Measurements from ENCODE around the gene GRAP.
"Not testable (repeated sequence)": the region's sequence is repeated elsewhere in the genome, so short reads cannot be mapped to it uniquely, and the experiment has no call there.

Gene GRAP

DNA sequence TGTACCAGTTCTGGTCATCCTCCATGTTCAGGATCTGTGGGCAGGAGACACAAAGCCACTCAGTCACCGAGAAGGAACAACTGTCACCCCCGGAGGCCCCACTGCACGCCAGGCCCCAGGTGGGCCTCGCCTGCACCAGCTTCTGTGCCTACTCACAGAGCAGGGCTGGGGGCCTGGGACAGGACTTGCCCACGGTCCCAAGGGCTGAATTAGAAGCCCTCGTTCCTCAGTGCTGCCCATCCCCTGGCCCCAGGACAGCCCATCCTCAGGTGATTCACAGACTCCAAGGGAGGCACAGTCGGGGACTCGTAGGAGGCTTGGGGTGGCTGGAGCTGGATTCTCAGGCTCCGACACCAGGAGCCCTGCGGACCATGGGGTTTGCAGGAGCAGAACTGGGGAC lies 4.9 kb downstream of the GRAP start:
- not testable (repeated sequence) for DNase-seq

DNA sequence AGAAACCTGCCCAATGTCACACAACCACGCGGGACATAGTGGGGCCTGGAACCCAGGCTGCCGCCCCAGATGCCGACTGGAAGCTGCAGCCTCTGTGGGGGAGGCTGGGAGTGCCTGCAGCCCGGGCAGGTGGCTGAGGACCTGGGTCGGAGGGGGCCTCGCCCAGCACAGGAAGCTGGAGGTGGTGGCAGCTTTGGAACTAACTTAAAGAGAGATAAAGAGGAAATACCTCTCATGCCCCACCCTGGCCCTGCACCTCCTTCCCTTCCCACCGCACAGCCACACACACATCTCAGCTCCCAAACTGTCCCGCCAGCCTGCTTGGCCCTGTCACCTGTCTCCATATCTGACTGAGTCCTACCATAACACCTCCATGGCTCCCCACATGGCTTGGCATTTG lies 6.4 kb downstream of the GRAP start:
- DNase-seq = not testable (repeated sequence)

DNA sequence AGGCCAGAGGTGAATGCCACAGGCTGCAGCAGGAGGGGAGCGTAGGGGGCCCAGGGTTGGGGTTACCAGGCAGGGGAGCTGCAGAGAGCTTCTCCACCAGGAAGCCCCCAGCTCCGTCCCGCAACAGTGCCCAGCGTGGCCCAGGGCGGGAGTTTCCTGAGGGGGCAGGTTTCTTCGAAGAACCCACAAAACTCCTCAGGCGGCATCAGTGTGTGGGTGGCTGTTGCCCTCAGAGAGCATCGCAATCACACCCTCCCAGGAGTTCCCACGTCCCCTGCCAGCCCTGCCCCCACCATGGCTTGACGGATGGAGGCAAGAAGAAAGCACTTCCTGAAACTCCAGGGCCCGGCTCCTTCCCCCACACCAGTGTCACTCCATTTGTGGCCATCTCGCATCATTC lies 8.0 kb downstream of the GRAP start:
- DNase-seq = not testable (repeated sequence)

DNA sequence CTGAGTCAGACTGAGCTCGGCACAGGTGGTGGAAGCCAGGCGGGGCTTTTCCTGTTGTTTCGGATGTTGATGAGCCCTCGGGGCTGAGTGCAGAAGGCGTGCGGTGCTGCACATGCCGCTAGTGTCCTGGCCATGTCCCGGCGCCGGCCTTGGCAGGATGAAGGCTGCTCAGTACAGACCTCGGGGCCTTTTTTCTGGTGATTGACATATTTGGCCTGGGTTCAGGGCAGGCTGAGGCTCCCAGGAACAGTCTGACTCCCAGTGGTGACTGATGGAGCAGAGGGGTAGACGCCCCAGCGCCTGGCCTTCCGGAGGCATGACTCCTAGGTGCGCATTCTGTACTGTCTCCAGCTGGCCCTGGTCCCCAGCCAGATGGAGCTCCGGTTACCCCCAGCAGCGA lies 8.8 kb downstream of the GRAP start:
- DNase-seq = not testable (repeated sequence)

DNA sequence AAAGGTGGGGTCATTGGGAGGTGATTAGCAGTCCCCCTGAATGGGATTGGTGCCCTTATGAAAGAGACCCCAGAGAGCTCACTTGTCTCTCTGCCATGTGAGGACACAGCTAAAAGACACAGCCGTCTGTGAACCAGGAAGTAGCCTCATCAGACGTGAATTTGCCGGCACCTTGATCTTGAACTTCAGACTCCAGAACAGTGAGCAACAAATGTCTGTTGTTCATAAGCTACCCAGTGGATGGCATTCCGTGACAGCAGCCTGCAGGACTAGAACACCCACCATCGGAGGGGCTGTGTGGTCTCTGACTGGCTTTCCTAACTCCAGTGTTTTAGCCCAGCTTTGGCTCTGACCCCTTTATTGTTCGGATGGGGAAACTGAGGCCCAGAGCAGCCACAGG lies 9.2 kb downstream of the GRAP start:
- not testable (repeated sequence) for DNase-seq

DNA sequence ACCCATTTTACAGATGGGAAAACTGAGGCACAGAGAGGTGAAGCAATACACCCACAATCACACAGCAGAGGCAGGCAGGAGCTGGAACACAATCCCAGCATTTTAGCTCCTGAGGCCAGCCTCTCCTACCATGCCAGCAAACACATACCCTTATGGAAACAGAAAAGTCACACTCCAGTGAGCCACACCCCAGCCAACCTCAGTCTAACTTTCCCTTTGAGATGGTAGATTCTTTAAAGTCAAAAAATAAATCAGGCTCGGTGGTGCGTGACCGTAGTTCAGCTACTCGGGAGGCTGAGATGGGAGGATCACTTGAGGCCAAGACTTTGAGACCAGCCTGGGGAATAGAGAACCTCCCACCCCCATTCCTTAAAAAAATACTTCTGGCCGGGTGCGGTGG lies 10.6 kb downstream of the GRAP start:
- DNase-seq = not testable (repeated sequence)

DNA sequence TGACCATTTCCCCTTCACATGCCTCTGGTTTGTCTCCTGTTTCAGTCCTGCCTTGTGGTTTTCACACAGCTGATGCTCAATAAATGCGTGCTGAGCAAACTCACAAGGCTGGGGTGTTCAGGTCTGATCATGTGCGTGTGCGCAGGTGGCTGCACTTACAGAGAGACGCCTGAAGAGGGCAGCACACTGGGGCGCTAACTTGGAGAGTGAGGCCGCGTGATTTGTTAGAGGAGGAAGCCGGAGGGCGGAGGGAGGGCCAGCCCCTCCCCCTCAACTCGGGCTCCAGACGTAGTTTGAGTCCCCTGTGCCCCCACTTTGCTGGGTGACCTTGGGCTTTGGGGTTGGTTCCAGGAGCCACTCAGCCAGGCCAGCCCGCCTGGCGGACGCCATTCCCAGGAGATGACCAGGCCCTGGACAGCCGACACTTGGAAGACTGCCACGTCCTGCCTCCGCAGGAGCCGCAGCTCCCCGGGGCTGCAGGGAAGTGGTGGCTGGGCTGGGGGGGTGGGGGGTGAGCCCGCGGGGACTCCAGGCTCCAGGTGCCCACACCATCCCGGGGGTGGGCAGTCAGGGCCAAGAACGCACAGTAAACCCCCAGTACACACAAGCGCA lies 14.3 kb downstream of the GRAP start:
- not testable (repeated sequence) for DNase-seq

DNA sequence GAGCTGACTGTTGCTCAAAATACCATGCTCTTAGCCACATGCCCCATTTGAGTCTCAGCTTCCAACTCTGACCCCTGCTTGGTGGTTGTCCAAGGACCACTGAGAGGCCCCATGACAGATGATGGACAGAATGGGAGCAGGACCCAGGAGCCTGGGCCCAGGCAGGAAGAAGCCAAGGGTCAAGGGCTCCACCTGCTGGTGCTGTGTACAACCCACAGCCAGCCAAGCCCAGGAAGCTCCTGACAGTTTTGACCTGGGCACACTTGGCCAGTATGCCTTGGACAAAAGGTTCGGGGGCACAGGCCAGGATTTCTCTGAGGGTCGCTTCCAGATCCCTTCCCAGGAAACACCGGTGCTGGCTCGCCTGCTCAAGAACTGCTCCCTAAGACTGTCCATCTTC lies 15.0 kb downstream of the GRAP start:
- not testable (repeated sequence) for DNase-seq

DNA sequence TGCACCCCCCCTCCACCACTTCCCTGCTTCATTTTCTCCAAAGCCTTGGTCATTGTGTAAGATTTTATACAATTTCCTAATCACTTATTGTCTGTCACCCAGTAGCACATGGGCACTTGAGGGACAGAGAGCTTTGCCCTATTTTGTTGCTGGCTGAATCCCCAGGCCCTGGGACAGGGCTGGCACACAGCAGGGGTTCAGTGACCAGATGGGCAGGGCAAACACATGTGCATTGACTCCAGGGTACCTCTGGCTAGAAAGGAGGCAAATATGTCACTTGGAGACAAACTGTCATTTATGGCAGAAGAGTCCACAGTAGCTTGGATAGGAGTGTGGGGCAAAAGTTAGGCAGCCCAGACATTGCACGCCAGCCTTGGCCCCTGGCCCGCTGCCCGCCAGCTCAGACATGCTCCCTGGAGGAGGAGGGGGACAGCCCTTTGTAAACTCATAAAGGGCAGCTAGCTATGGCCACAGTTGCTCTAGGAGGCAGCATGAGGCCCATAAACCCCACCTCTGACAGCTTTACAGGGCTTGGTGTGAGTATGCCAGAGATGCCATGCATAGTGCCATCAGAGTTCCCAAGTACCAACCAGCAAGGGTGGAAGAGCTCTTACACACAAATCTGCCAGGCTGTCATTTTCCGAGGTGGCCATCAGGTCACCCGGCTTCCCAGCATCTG lies 15.8 kb downstream of the GRAP start:
- DNase-seq = not testable (repeated sequence)

DNA sequence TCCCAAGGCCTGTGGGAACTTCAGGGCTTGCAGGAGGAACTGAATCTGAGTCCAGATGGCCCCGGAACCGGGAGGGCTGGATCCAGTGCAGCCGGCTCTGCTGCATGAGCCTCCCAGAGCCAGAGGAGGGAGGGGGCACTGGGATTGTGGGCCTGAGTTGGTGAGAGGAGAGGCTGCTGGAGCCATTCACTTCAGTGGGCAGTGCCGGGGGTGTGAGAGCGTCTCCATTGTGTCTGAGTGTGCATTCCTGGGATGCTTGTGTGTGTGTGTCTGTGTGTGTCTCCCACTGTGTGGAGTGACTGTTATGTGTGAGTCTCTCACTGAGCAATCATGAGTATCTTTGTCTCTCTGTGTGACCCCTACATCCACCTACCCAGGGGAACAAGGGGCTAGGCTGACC lies 17.0 kb downstream of the GRAP start:
- not testable (repeated sequence) for DNase-seq

DNA sequence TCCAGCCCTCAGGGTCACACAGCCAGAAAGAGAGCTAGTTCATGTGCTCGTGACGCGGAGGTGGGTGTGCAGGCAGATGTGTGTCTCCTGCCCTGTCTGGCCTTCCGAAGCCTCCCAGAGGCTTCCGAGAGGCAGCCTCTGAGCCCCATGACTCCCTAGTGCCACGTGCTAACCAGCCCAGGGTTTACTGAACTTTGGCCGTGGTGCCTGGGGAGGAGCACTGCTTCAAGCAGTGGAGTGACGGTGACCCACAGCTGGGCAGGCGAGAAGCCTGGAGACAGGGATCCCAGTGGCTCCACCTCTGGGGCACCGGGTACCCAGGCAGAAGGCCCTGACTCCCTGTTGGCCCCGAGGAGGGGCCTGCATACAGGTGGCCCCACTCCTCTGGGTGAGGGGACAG lies 18.1 kb downstream of the GRAP start:
- DNase-seq = not testable (repeated sequence)

DNA sequence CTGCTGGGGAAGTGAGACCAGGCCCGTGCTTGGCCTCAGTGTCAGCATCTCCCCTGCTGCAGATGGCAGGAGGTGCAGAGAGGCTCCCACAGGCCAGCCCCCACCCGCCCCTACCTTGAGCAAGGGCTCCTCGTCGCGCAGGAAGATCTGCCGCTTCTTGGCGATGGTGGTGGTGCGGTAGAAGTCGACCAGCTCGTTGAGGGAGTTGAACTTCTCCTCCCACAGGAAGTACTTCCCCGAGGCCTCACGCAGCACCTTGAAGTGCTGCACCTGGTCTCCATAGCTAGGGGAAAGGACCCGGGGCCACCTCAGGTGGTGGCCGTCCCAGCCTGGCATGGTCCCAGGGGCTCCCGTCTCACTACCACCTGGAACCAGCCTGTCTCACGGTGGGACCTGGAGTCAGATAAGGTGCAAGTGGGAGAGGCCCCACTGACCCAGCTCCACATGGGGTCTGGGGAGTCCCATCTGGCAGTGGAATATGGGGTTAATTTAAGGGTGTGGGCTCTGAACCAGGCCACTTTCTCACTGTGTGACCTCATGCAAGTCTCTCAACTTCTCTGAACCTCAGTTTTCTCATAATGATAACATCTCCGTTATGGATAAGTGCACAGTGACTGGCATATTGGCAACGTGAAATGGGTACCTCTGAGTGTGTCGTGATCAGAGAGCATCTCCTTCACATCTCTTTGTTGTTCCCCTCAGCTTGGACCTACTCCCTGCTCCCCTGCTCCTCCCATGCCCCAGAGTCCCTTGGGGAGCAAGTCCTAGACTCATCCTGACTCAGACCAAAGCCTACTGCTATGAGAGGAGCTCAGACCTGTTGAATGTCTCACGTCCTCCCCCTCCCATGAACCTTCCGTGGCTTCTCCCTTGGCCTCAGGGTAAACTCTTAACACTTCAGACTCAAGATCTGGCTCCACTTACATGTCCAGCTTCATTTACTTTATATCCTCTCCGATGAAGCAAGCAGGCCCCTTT lies 22.4 kb downstream of the GRAP start:
- no peak for DNase-seq

DNA sequence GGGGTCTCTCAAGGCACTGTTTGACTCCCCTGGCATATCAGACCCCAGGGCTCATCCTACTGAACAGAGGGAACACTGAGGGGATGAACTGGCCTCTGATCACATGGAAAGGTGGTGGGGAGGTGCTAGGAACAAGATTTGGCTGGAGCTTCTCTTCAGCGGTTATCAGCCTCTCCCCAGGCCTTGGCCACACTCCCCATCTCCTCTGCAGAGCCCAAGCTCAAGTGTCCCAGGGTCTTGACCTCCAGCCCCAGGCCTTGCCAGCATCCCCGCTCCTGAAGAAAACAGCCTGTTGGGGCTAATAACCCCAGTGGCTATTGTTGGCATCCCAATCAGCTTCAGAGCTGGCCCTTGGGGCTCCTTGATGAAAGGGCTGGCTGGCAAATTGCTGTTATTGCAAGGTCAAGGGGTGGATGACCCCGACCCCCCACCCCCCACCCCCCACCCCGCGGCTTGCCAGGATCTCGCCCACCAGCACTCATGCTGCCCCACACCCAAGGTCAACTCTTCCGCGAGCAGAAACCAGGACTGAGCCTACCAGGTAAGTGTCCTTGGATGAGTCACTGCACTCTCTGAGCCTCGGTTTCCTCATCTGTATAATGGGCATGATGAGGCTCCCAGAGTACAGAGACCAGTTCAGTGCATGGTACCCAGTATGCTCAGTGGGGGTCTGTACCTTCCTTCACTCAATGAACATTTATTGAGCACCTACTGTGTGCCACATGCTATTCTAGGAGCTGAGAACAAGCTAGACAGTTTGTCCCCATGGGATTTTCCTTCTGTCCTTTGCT lies 23.4 kb downstream of the GRAP start:
- no peak for DNase-seq

DNA sequence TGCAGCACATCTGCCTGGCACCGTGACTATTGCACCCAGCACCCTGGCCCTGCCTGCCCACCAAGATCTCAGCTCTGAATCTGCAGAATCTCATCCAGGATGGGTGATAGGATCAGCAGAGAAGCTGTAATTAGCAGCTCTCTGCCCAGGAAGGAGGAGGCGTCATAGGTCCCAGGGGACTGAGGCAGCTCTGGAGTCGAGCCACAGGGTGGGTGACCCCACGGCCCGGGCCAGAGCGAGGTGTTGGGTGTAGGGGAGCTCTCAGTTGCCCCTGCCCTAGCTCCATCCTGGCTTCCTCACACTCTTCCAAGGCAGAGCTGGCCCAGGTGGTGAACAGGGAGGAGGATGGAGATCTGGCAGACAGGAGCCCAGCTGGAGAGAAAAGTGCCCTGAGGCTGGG lies 24.0 kb downstream of the GRAP start:
- DNase-seq = no peak

DNA sequence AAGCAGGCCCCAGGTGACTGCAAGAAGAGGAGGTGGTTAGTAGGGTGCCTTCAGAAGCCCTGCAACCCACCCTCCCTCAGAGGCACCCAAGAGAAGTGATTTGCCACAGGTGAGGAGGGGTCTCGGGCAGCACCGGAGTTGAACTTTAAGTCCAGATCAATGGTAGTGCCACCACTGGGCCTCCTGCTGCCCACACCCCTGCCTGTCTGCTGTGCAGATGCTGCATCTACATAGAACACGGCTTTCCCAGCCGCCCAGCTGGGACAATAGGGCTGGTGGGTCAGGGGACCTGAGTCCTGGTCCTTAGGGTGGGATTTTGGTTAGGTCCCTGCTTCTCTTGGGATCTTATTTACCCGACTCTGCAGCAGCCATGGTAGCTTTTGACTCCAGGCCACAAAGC lies 24.6 kb downstream of the GRAP start:
- DNase-seq = no peak

DNA sequence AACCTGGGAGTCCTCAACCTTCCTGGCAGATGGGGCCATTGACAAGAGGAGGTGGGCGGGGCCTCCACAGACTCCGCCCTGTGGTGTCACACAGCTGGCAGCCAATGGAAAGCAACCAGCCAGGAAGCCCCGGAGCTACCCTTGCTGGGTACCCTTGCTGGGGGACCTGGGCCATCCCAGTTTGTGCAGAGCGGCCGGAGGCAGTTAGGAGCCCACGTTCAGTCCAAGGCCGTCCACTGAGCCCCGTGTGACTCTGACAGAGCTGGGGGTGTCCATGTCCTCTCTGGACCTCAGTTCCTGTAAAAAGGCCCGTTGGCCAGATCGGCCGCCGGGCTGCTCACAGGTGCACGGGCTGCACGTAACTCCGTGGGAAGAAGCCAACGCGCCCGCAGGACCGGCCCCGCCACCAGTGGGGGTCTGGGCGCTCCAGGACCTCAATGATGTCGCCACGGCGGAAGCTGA lies 25.1 kb downstream of the GRAP start:
- DNase-seq = no peak

DNA sequence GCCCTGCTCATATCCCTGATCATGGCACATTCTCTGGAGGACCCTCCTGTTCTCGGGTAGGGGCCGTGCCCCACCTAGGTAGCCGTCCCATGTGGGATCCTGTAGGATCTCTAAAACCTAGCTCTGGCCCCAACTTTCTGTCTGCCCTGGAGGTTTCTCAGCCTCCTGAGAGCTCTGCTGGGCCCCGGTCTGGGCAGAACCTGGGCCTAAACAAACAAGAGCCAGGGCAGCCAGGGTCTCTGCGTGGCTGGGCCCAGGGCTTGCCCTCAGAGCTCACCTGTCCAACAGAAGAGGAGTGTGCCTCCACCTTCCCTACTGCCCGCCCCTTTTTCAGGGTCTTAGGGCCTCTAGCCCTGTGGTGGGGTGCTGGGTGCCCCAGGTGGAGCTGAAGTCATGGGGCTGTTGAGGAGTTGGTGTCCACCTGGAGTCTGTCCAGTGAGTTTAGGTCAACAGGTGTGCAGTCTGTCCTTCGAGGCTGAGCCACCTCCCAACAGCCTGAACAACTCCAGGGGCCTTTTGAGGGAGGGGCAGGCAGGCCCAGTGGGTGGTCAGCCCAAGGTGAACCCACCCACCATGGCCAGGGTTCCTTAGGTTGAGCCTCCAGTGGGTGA lies 25.6 kb downstream of the GRAP start:
- not testable (repeated sequence) for DNase-seq

DNA sequence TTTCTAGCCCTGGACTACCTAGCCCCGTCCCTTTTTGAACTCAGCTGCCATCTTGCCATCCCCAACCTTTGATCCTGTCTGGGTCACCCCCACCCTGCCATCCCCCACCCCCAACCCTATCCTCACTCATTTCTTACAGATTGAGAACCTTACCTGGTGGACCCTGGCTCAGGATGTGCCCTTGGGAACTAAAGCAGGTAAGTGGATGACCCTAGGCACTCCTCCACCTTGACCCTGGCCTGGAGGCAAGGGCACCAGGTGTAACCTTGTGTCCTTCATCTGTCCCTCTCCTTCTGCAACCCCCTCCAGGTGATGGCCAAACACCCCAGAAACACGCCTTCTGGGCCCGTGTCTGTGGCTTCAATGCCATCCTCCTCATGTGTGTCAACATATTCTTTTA lies 26.7 kb downstream of the GRAP start:
- DNase-seq = no peak

DNA sequence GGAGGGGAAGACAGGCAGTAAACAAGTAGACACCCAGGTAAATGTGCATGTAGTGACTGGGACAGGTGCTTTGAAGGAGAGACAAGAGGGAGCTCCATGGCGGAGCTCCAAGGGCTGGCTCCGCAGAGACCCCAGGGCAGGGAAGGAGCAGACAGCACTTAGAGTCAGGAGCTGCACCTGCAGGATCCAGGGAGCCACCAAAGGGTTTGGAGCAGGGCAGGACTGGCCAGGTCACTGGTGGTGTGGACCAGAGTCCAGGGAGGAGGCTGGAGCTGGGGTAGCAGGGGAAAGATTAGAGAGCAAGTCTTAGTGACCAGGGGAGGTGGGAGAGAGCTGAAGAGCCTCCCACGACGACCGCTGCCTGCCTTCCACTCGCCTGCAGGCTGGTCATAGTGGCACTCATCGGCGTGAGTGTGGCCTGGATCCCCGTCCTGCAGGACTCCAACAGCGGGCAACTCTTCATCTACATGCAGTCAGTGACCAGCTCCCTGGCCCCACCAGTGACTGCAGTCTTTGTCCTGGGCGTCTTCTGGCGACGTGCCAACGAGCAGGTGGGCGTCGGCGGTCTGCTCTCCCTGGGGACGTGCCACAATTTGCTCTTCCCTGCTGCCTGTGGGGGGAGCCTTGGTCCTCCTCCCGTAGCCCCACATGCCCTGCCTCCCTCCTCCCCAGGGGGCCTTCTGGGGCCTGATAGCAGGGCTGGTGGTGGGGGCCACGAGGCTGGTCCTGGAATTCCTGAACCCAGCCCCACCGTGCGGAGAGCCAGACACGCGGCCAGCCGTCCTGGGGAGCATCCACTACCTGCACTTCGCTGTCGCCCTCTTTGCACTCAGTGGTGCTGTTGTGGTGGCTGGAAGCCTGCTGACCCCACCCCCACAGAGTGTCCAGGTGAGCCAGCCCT lies 27.5 kb downstream of the GRAP start:
- DNase-seq = no peak

DNA sequence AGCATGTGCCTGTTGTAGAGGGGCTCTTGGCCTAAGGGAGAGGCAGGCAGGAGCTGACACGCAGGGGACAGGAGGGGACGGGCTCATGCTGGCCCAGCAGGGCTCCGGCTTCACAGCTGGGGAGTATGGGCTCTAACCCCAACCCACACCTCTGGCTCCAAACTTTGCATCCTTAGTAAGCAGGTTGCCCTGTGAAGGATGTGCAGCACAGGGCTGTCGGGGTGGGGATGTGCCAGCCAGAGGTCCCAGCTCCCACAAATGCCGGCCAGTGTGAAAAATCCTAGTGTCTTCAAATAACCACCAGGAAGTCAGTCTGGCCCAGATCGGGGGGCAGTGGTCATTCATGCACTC lies 28.2 kb downstream of the GRAP start:
- DNase-seq = no peak

Measured in OCI-M1 (cell line).